NCI-H146 treated with DMSO at 0.1 percent for 48 hours (cell line): Measurements from ENCODE around the gene PLXND1.
"Not testable (repeated sequence)": the region's sequence is repeated elsewhere in the genome, so short reads cannot be mapped to it uniquely, and the experiment has no call there.

Experiments
- DNase-seq: peaks from one replicate; lab custom pipeline; 2025; ENCODE audit not compliant: unreplicated experiment; lab: John Stamatoyannopoulos, UW

The PLXND1 gene

GRCh38 chr3:129614435-129614834 lies 8.0 kb upstream of the PLXND1 start:
- no peak for DNase-seq

- DNase-seq: no peak
Measured at GRCh38 chr3:129613367-129613740, 6.9 kb upstream of the PLXND1 start.

GRCh38 chr3:129612534-129613366 lies 6.3 kb upstream of the PLXND1 start:
- DNase-seq: no peak

- no peak for DNase-seq
Measured at GRCh38 chr3:129611812-129612533, 5.5 kb upstream of the PLXND1 start.

- DNase-seq: no peak
Measured at GRCh38 chr3:129611446-129611800, 4.9 kb upstream of the PLXND1 start.

- DNase-seq: not testable (repeated sequence)
Measured at GRCh38 chr3:129610794-129611445, 4.4 kb upstream of the PLXND1 start.

GRCh38 chr3:129610276-129610675 lies 3.8 kb upstream of the PLXND1 start:
- DNase-seq: no peak

GRCh38 chr3:129609591-129610182 lies 3.2 kb upstream of the PLXND1 start:
- DNase-seq: no peak

GRCh38 chr3:129608936-129609590 lies 2.6 kb upstream of the PLXND1 start:
- DNase-seq: no peak

- no peak for DNase-seq
Measured at GRCh38 chr3:129608087-129608935, 1.8 kb upstream of the PLXND1 start.

GRCh38 chr3:129607391-129608068 lies 1.1 kb upstream of the PLXND1 start:
- no peak for DNase-seq

- DNase-seq: peak; percentile 44
Measured at GRCh38 chr3:129605922-129606635, 397 bp downstream of the PLXND1 start.

- DNase-seq: peak; percentile 24
Measured at GRCh38 chr3:129605203-129605921, 1.1 kb downstream of the PLXND1 start.

GRCh38 chr3:129604767-129605166 lies 1.7 kb downstream of the PLXND1 start:
- no peak for DNase-seq

- DNase-seq: no peak
Measured at GRCh38 chr3:129603991-129604749, 2.3 kb downstream of the PLXND1 start.

- no peak for DNase-seq
Measured at GRCh38 chr3:129603561-129603942, 2.9 kb downstream of the PLXND1 start.

- DNase-seq: no peak
Measured at GRCh38 chr3:129602730-129603560, 3.5 kb downstream of the PLXND1 start.
